Measurements from ENCODE around the gene CRPPA. TPM values are rescaled to one million over a fixed set of nuclear protein-coding genes. Genes with fewer than 3 reads are reported as not detected.

Gene CRPPA
- 7.4 and 12.9 TPM in 2 replicates for polyA plus RNA-seq

GRCh38 chr7:16421333-16422102 is at the start of gene CRPPA:
Gene CRPPA (minus strand): TSS chr7:16421538. CDS start chr7:16421322, 216 bp downstream.

DNA sequence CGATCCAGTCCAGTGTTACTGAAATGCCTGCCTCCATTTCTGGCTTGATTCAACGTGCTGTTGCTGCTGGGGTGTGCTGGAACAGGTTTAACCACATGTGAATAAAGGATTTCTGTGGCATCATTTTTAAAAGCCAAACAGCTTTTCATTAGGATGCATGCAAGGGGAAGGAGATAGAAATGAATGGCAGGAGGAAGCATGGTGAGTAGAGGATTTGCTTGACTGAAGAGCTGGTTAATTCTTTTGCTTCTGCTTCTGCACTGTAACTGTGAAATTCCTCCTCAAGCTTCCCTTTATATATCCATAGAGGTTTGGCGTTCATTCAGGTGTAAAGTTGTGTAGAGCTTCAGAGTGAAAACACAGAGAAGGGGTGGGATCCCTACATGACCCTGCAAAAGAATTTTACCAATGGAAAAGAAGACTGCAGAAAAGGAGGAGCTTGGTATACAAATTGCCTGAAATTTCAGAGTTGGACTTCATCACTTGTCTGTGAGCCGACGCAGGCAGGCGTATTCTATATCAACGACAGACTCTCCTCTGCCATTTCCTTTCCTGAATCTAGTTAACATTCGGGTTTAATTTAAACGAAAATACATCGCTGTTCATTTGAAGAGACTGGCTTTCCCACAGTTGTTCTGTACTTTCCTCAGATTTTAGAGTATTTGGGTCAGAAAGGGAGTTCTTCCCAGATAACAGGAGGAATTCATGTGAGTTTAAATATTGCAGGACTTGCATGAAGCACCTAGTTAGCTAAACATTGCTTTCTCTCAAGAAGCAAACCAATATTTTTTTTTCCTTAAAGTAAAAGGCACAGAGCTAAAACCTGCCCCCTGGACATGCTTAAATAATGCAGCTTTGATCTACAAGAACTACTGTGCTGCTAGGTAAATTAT is 44.4 kb upstream of the CRPPA start, which contains the start of gene SOSTDC1:
Gene SOSTDC1, minus strand, starts transcription at position 270 of the 893 bp plus-strand sequence. Its CDS starts 70 bp downstream, at position 200.

Other genes starting within 250 kb of the CRPPA start
- gene SOSTDC1, start 44.2 kb upstream of the CRPPA start, polyA plus RNA-seq = 61.0 and 90.2 TPM in 2 replicates
- gene LRRC72, start 105.3 kb upstream of the CRPPA start, polyA plus RNA-seq = not detected in 2 replicates
- 59.9 and 66.4 TPM in 2 replicates for gene ANKMY2, start 224.2 kb upstream of the CRPPA start, polyA plus RNA-seq
- 33.9 and 55.2 TPM in 2 replicates for gene BZW2, start 224.6 kb upstream of the CRPPA start, polyA plus RNA-seq

Measured in Purkinje cell (primary cell).